DND-41 (cell line): Measurements from ENCODE around the gene ZBTB21.

Experiments used
- EZH2 ChIP-seq: IDR thresholded peaks from 3 replicates; pipeline ENCODE4 v1.6.1; 2012; ENCODE audit warnings: borderline replicate concordance, low read depth, mild to moderate bottlenecking, moderate library complexity, low read length, inconsistent platforms; ENCODE audit not compliant: severe bottlenecking
- TF ChIP-seq, protein P1 (sequence below): IDR thresholded peaks from 2 replicates; pipeline ENCODE4 v1.5.1; 2012; ENCODE audit warnings: borderline replicate concordance, low read length, moderate library complexity, mild to moderate bottlenecking; ENCODE audit not compliant: poor library complexity, severe bottlenecking; ENCODE audit errors: extremely low read depth

DNA sequence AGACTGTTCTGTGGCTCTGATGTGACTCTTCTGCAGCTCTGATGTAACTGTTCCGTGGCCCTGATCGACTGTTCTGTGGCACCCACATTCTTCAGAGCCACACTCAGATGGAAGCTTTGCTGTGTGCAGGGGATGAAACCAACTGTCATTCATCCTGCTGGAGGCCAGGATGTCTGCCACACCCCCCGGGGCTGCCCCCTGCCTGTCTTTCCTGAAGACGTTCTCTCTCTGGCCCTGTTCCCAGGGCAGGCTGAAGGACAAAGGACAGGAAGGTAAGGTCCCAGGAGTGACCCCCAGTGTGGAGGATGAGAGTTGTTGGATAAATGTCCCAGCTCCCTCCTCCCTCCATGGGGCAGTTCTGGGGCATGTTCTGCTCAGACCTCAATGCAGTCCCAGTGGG, 31.6 kb upstream of the ZBTB21 start:
- TF ChIP-seq, protein P1, sequence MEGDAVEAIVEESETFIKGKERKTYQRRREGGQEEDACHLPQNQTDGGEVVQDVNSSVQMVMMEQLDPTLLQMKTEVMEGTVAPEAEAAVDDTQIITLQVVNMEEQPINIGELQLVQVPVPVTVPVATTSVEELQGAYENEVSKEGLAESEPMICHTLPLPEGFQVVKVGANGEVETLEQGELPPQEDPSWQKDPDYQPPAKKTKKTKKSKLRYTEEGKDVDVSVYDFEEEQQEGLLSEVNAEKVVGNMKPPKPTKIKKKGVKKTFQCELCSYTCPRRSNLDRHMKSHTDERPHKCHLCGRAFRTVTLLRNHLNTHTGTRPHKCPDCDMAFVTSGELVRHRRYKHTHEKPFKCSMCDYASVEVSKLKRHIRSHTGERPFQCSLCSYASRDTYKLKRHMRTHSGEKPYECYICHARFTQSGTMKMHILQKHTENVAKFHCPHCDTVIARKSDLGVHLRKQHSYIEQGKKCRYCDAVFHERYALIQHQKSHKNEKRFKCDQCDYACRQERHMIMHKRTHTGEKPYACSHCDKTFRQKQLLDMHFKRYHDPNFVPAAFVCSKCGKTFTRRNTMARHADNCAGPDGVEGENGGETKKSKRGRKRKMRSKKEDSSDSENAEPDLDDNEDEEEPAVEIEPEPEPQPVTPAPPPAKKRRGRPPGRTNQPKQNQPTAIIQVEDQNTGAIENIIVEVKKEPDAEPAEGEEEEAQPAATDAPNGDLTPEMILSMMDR, result no peak
- no peak for TF ChIP-seq EZH2
